ENCODE measurements around the gene ACTN1.

- TF ChIP-seq, protein P1, sequence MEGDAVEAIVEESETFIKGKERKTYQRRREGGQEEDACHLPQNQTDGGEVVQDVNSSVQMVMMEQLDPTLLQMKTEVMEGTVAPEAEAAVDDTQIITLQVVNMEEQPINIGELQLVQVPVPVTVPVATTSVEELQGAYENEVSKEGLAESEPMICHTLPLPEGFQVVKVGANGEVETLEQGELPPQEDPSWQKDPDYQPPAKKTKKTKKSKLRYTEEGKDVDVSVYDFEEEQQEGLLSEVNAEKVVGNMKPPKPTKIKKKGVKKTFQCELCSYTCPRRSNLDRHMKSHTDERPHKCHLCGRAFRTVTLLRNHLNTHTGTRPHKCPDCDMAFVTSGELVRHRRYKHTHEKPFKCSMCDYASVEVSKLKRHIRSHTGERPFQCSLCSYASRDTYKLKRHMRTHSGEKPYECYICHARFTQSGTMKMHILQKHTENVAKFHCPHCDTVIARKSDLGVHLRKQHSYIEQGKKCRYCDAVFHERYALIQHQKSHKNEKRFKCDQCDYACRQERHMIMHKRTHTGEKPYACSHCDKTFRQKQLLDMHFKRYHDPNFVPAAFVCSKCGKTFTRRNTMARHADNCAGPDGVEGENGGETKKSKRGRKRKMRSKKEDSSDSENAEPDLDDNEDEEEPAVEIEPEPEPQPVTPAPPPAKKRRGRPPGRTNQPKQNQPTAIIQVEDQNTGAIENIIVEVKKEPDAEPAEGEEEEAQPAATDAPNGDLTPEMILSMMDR (IDR thresholded peaks at IDR 0.05): no peak
- no peak for TF ChIP-seq EZH2phosphoT487 (IDR thresholded peaks at IDR 0.05)
- TF ChIP-seq EZH2 (IDR thresholded peaks at IDR 0.05): no peak
Observed at GRCh38 chr14:68879321-68879781, 99.8 kb downstream of the ACTN1 start.
